T-helper 1 cell (primary cell): Measurements from ENCODE around the gene NPIPB2.
A peak's percentile ranks its signal among the peaks of the same experiment; 100 is the strongest.
"Not testable (repeated sequence)": the region's sequence is repeated elsewhere in the genome, so short reads cannot be mapped to it uniquely, and the experiment has no call there.

ENCODE experiments used
- DNase-seq, 5 donors: peaks; one replicate each; pipeline ENCODE4 v3.0.0-alpha.2; 2012 to 2020

NPIPB2 gene

GRCh38 chr16:11957591-11958395 lies 15.9 kb upstream of the NPIPB2 start:
- no peak for DNase-seq

- DNase-seq = no peak
Measured at GRCh38 chr16:11956558-11956957, 14.7 kb upstream of the NPIPB2 start.

GRCh38 chr16:11955713-11956123 lies 13.9 kb upstream of the NPIPB2 start:
- DNase-seq = no peak

GRCh38 chr16:11953576-11953975 lies 11.7 kb upstream of the NPIPB2 start:
- DNase-seq = not testable (repeated sequence)

GRCh38 chr16:11950388-11950787 lies 8.5 kb upstream of the NPIPB2 start:
- DNase-seq = no peak

GRCh38 chr16:11949527-11949926 lies 7.7 kb upstream of the NPIPB2 start:
- DNase-seq = no peak

- no peak for DNase-seq
Measured at GRCh38 chr16:11948819-11949218, 7.0 kb upstream of the NPIPB2 start.

- DNase-seq = no peak
Measured at GRCh38 chr16:11946433-11946832, 4.6 kb upstream of the NPIPB2 start.

- DNase-seq = not testable (repeated sequence)
Measured at GRCh38 chr16:11927350-11927749, 14.5 kb downstream of the NPIPB2 start.

- not testable (repeated sequence) for DNase-seq
Measured at GRCh38 chr16:11924046-11924445, 17.8 kb downstream of the NPIPB2 start.

GRCh38 chr16:11916524-11917285 lies 25.1 kb downstream of the NPIPB2 start:
- DNase-seq = no peak

- peak; percentile 97 to 99 (median 98) for DNase-seq
Measured at GRCh38 chr16:11915644-11916523, 26.0 kb downstream of the NPIPB2 start, which contains the start of gene GSPT1. TSS of gene GSPT1 (minus strand) at chr16:11915956. CDS start at chr16:11915720, 236 bp downstream.

- peak; percentile 8 to 44 (median 23) for DNase-seq
Measured at GRCh38 chr16:11915114-11915643, 26.7 kb downstream of the NPIPB2 start.

GRCh38 chr16:11914210-11915113 lies 27.4 kb downstream of the NPIPB2 start:
- DNase-seq = peak in 3 of 5 donors; percentile 8 to 54 (median 23)

- peak in 4 of 5 donors; percentile 31 to 70 (median 40) for DNase-seq
Measured at GRCh38 chr16:11913425-11914079, 28.3 kb downstream of the NPIPB2 start.

GRCh38 chr16:11909653-11910545 lies 31.9 kb downstream of the NPIPB2 start:
- DNase-seq = no peak

- DNase-seq = no peak
Measured at GRCh38 chr16:11907160-11907970, 34.5 kb downstream of the NPIPB2 start.

- DNase-seq = no peak
Measured at GRCh38 chr16:11903906-11904305, 37.9 kb downstream of the NPIPB2 start.

GRCh38 chr16:11901091-11901490 lies 40.8 kb downstream of the NPIPB2 start:
- no peak for DNase-seq
